Mesenchymal stem cell (in vitro differentiated cells and primary cell): ENCODE data around the gene SNX20.
A peak's percentile ranks its signal among the peaks of the same experiment; 100 is the strongest.

Source experiments
- DNase-seq: peaks from one replicate; pipeline ENCODE4 v3.0.0-alpha.2; 2013
- H2AFZ ChIP-seq: one replicate; pipeline ENCODE4 v1.6.1; 2013; ENCODE audit warnings: low read depth, mild to moderate bottlenecking, control low read depth, inconsistent platforms, low read length, moderate library complexity
- H2AK5ac ChIP-seq: 2 replicates; pipeline ENCODE4 v1.6.1; 2013; ENCODE audit warnings: low read length, moderate library complexity, mild to moderate bottlenecking, inconsistent platforms; ENCODE audit not compliant: severe bottlenecking
- H2BK120ac ChIP-seq: one replicate; pipeline ENCODE4 v1.6.1; 2013; ENCODE audit warnings: low read depth, mild to moderate bottlenecking, inconsistent platforms, low read length, moderate library complexity
- H2BK12ac ChIP-seq, 2 experiments: one replicate each; pipeline ENCODE4 v1.6.1; 2013; ENCODE audit warnings: inconsistent platforms in 2 of 2, low read length in 2 of 2, mild to moderate bottlenecking in 2 of 2, moderate library complexity in 2 of 2, control low read depth in 1 of 2
- H2BK15ac ChIP-seq: one replicate; pipeline ENCODE4 v1.6.1; 2013; ENCODE audit warnings: mild to moderate bottlenecking, low read depth, inconsistent platforms; ENCODE audit not compliant: poor library complexity, severe bottlenecking
- H2BK5ac ChIP-seq: 2 replicates; pipeline ENCODE4 v1.6.1; 2013; ENCODE audit warnings: low read depth, mild to moderate bottlenecking, low read length, control low read depth, inconsistent platforms; ENCODE audit not compliant: poor library complexity, severe bottlenecking
- H3K14ac ChIP-seq, 2 experiments: one replicate each; pipeline ENCODE4 v1.6.1; 2013; ENCODE audit warnings: inconsistent platforms in 2 of 2, low read length in 2 of 2, control low read depth in 1 of 2, mild to moderate bottlenecking in 1 of 2, moderate library complexity in 1 of 2
- H3K18ac ChIP-seq, 2 experiments: one replicate each; pipeline ENCODE4 v1.6.1; 2013; ENCODE audit warnings: inconsistent platforms in 2 of 2, low read length in 2 of 2, control low read depth in 1 of 2, low read depth in 1 of 2, mild to moderate bottlenecking in 1 of 2
- H3K23ac ChIP-seq, 2 experiments: one replicate each; pipeline ENCODE4 v1.6.1; 2013; ENCODE audit warnings: inconsistent platforms in 2 of 2, low read length in 2 of 2, mild to moderate bottlenecking in 2 of 2, moderate library complexity in 2 of 2, control low read depth in 1 of 2
- H3K27ac ChIP-seq: 2 replicates; pipeline ENCODE4 v1.5.1; 2013; ENCODE audit warnings: mild to moderate bottlenecking, moderate library complexity, low read length, control low read depth, inconsistent platforms; ENCODE audit not compliant: poor library complexity, severe bottlenecking
- H3K27me3 ChIP-seq, 2 experiments: 2 replicates each; pipeline versions ENCODE4 v1.6.1 to v1.7.0; 2013; ENCODE audit warnings: low read length in 2 of 2, mild to moderate bottlenecking in 2 of 2, moderate library complexity in 2 of 2, control low read depth in 1 of 2, inconsistent platforms in 1 of 2; ENCODE audit not compliant: control insufficient read depth in 1 of 2, insufficient read depth in 1 of 2
- H3K36me3 ChIP-seq, 2 experiments: 2 replicates each; pipeline versions ENCODE4 v1.6.1 to v1.7.0; 2013; ENCODE audit warnings: low read length in 2 of 2, control low read depth in 1 of 2, inconsistent platforms in 1 of 2, low read depth in 1 of 2, mild to moderate bottlenecking in 1 of 2; ENCODE audit not compliant: insufficient read depth in 2 of 2, control insufficient read depth in 1 of 2
- H3K4ac ChIP-seq, 2 experiments: one replicate each; pipeline ENCODE4 v1.6.1; 2013; ENCODE audit warnings: inconsistent platforms in 2 of 2, low read length in 2 of 2, mild to moderate bottlenecking in 2 of 2, moderate library complexity in 2 of 2, control low read depth in 1 of 2, low read depth in 1 of 2
- H3K4me1 ChIP-seq: 2 replicates; pipeline ENCODE4 v1.6.1; 2013; ENCODE audit warnings: low read depth, low read length, control low read depth; ENCODE audit not compliant: control insufficient read depth, insufficient read depth
- H3K4me2 ChIP-seq: 2 replicates; pipeline ENCODE4 v1.6.1; 2013; ENCODE audit warnings: low read length, mild to moderate bottlenecking, inconsistent platforms; ENCODE audit not compliant: poor library complexity, severe bottlenecking
- H3K4me3 ChIP-seq, 2 experiments: 2 replicates each; pipeline versions ENCODE4 v1.5.1 to v1.7.0; 2013; ENCODE audit warnings: low read length in 2 of 2, mild to moderate bottlenecking in 2 of 2, control low read depth in 1 of 2, low read depth in 1 of 2; ENCODE audit not compliant: insufficient read depth in 1 of 2
- H3K79me1 ChIP-seq: replicated peaks from 2 replicates; pipeline ENCODE4 v1.6.1; 2013; ENCODE audit warnings: mild to moderate bottlenecking, control low read depth, low read length, inconsistent platforms; ENCODE audit not compliant: poor library complexity, severe bottlenecking
- H3K9ac ChIP-seq: 2 replicates; pipeline ENCODE4 v1.7.0; 2013; ENCODE audit warnings: mild to moderate bottlenecking, low read length, moderate library complexity
- H3K9me3 ChIP-seq: 2 replicates; pipeline ENCODE4 v1.7.0; 2013; ENCODE audit warnings: mild to moderate bottlenecking, low read length; ENCODE audit not compliant: control insufficient read depth
- H4K8ac ChIP-seq: one replicate; pipeline ENCODE4 v1.6.1; 2013; ENCODE audit warnings: inconsistent platforms, mild to moderate bottlenecking, low read length, moderate library complexity
- H4K91ac ChIP-seq: one replicate; pipeline ENCODE4 v1.6.1; 2013; ENCODE audit warnings: mild to moderate bottlenecking, low read length, inconsistent platforms
- WGBS: methylation state at CpG from one replicate; pipeline ENCODE4 v1.1.7; 2013; ENCODE audit warnings: mixed read lengths; 5-methylcytosine and 5-hydroxymethylcytosine counted together

SNX20 gene

GRCh38 chr16:50712560-50712898, 31.4 kb upstream of the SNX20 start:
- Histone ChIP-seq H3K27me3 (peaks cover 0 to under 1% of the 10 kb centered on the region in 2 experiments), H2BK15ac (no peak overlapping the region), H3K23ac (no peak overlapping the region), H3K9ac (no peak overlapping the region), H3K4ac (no peak overlapping the region), H3K79me1 (no peaks in the 10 kb centered on the region), H4K8ac (no peak overlapping the region), H3K4me3 (no peak overlapping the region), H3K4me1 (no peaks in the 10 kb centered on the region), H3K9me3 (no peaks in the 10 kb centered on the region), H2BK12ac (no peak overlapping the region), H3K14ac (no peak overlapping the region), H3K36me3 (no peaks in the 10 kb centered on the region), H2BK120ac (no peak overlapping the region), H3K18ac (no peak overlapping the region), H2AK5ac (no peak overlapping the region), H3K27ac (no peak overlapping the region), H3K4me2 (no peak overlapping the region), H2BK5ac (no peak overlapping the region), H4K91ac (no peak overlapping the region), H2AFZ (no peak overlapping the region)
- DNase-seq = no peak
- WGBS = 30% methylated on average over 2 of the region's 3 CpGs

GRCh38 chr16:50711862-50712559, 30.9 kb upstream of the SNX20 start:
- Histone ChIP-seq H3K36me3 (no peaks in the 10 kb centered on the region), H2BK5ac (no peak overlapping the region), H3K14ac (no peak overlapping the region), H3K27ac (no peak overlapping the region), H2AK5ac (no peak overlapping the region), H4K8ac (no peak overlapping the region), H3K23ac (no peak overlapping the region), H2BK15ac (no peak overlapping the region), H3K18ac (no peak overlapping the region), H3K4me1 (no peaks in the 10 kb centered on the region), H3K4ac (no peak overlapping the region), H3K27me3 (no peaks in the 10 kb centered on the region), H2AFZ (no peak overlapping the region), H3K9ac (no peak overlapping the region), H2BK120ac (no peak overlapping the region), H3K9me3 (no peaks in the 10 kb centered on the region), H2BK12ac (no peak overlapping the region), H3K4me2 (no peak overlapping the region), H4K91ac (no peak overlapping the region), H3K4me3 (no peak overlapping the region), H3K79me1 (no peaks in the 10 kb centered on the region)
- DNase-seq = no peak
- 94% methylated on average over 25 of the region's 25 CpGs for WGBS

- no peaks in the 10 kb centered on the region for H3K9me3 ChIP-seq
- no peaks in the 10 kb centered on the region for H3K4me1 ChIP-seq
- H3K36me3 ChIP-seq = no peaks in the 10 kb centered on the region
- no peak overlapping the region for H4K8ac ChIP-seq
- H2AFZ ChIP-seq = no peak overlapping the region
- H3K23ac ChIP-seq = no peak overlapping the region
- H2BK120ac ChIP-seq = no peak overlapping the region
- H3K4ac ChIP-seq = no peak overlapping the region
- no peak overlapping the region for H3K4me2 ChIP-seq
- no peak overlapping the region for H4K91ac ChIP-seq
- no peak overlapping the region for H3K4me3 ChIP-seq
- no peak overlapping the region for H3K27ac ChIP-seq
- no peak overlapping the region for H3K18ac ChIP-seq
- no peak overlapping the region for H3K14ac ChIP-seq
- no peak for DNase-seq
- H3K27me3 ChIP-seq = no peaks in the 10 kb centered on the region
- no peak overlapping the region for H2BK15ac ChIP-seq
- no peak overlapping the region for H2BK12ac ChIP-seq
- no peak overlapping the region for H2BK5ac ChIP-seq
- no peak overlapping the region for H2AK5ac ChIP-seq
- WGBS = 94% methylated on average over 21 of the region's 21 CpGs
- H3K79me1 ChIP-seq = no peaks in the 10 kb centered on the region
- no peak overlapping the region for H3K9ac ChIP-seq
These were observed 29.9 kb upstream of the SNX20 start for GRCh38 chr16:50711040-50711439.

- H3K14ac ChIP-seq = no peak overlapping the region
- H3K36me3 ChIP-seq = no peaks in the 10 kb centered on the region
These were observed 28.9 kb upstream of the SNX20 start for GRCh38 chr16:50709980-50710379.

More at GRCh38 chr16:50709980-50710379, 28.9 kb upstream of the SNX20 start:
- Histone ChIP-seq H2AK5ac (no peak overlapping the region), H3K4ac (no peak overlapping the region), H2BK12ac (no peak overlapping the region), H3K9ac (no peak overlapping the region), H3K4me2 (no peak overlapping the region), H3K4me1 (no peaks in the 10 kb centered on the region), H3K23ac (no peak overlapping the region), H3K4me3 (no peak overlapping the region), H4K8ac (no peak overlapping the region), H2BK5ac (no peak overlapping the region), H3K18ac (no peak overlapping the region), H4K91ac (peak overlapping the region; percentile 29), H2BK15ac (no peak overlapping the region), H2AFZ (no peak overlapping the region), H3K79me1 (no peaks in the 10 kb centered on the region), H2BK120ac (no peak overlapping the region), H3K9me3 (peaks cover 6% of the 10 kb centered on the region), H3K27me3 (no peaks in the 10 kb centered on the region), H3K27ac (no peak overlapping the region)
- WGBS = 86% methylated on average over 5 of the region's 5 CpGs
- DNase-seq = no peak
